ENCODE data around the gene FBXL7. TPM values are rescaled to one million over a fixed set of nuclear protein-coding genes. Genes with fewer than 3 reads are reported as not detected.
A peak's percentile ranks its signal among the peaks of the same experiment; 100 is the strongest.

Gene FBXL7
- total RNA-seq, 6 experiments from 2014 or later: 12.7 to 19.2 (median 16.8) TPM

- no peak for TF ChIP-seq CTCF (IDR thresholded peaks at IDR 0.05)
- no peak overlapping the region for H3K27ac Mint-ChIP-seq
- no peak overlapping the region for H3K4me3 Mint-ChIP-seq
- peaks cover 4% of the 10 kb centered on the region for H3K27me3 Mint-ChIP-seq (ENCODE audit: insufficient read depth)
- no peaks in the 10 kb centered on the region for H3K9me3 Mint-ChIP-seq
- no peak for DNase-seq
- 0 out of 2 replicates have a peak, but pooled peaks cover 9% of the 10 kb centered on the region for H3K36me3 Mint-ChIP-seq (ENCODE audit: low read depth)
- H3K4me1 Mint-ChIP-seq (ENCODE audit: low read depth): peaks cover 60% of the 10 kb centered on the region
These were observed 192.9 kb downstream of the FBXL7 start for GRCh38 chr5:15692706-15693381.

GRCh38 chr5:15693382-15693728, 193.4 kb downstream of the FBXL7 start:
- Mint-ChIP-seq H3K4me1 (ENCODE audit: low read depth) (peaks cover 60% of the 10 kb centered on the region), H3K36me3 (ENCODE audit: low read depth) (0 out of 2 replicates have a peak, but pooled peaks cover 9% of the 10 kb centered on the region), H3K4me3 (no peak overlapping the region), H3K27me3 (ENCODE audit: insufficient read depth) (peaks cover 4% of the 10 kb centered on the region), H3K27ac (no peak overlapping the region), H3K9me3 (no peaks in the 10 kb centered on the region)
- no peak for TF ChIP-seq CTCF (IDR thresholded peaks at IDR 0.05)
- no peak for DNase-seq

- H3K27me3 Mint-ChIP-seq (ENCODE audit: insufficient read depth): peaks cover 4% of the 10 kb centered on the region
- DNase-seq: no peak
- peak; percentile 11; the same call in 1 of the 2 replicates for TF ChIP-seq CTCF (IDR thresholded peaks at IDR 0.05)
- H3K36me3 Mint-ChIP-seq (ENCODE audit: low read depth): 0 out of 2 replicates have a peak, but pooled peaks cover 9% of the 10 kb centered on the region
- peaks cover 60% of the 10 kb centered on the region for H3K4me1 Mint-ChIP-seq (ENCODE audit: low read depth)
- no peaks in the 10 kb centered on the region for H3K9me3 Mint-ChIP-seq
- H3K27ac Mint-ChIP-seq: no peak overlapping the region
- H3K4me3 Mint-ChIP-seq: no peak overlapping the region
These were observed 194.0 kb downstream of the FBXL7 start for GRCh38 chr5:15693933-15694332.

- DNase-seq: peak; percentile 17
- H3K9me3 Mint-ChIP-seq: no peaks in the 10 kb centered on the region
- H3K27ac Mint-ChIP-seq: peak overlapping the region; percentile 84
- H3K4me3 Mint-ChIP-seq: peak overlapping the region; percentile 76
- H3K4me1 Mint-ChIP-seq (ENCODE audit: low read depth): peaks cover 60% of the 10 kb centered on the region
- 0 out of 2 replicates have a peak, but pooled peaks cover 9% of the 10 kb centered on the region for H3K36me3 Mint-ChIP-seq (ENCODE audit: low read depth)
- no peak for TF ChIP-seq CTCF (IDR thresholded peaks at IDR 0.05)
- peaks cover 4% of the 10 kb centered on the region for H3K27me3 Mint-ChIP-seq (ENCODE audit: insufficient read depth)
These were observed 194.8 kb downstream of the FBXL7 start for GRCh38 chr5:15694696-15695214.

- H3K36me3 Mint-ChIP-seq (ENCODE audit: low read depth): 0 out of 2 replicates have a peak, but pooled peaks cover 9% of the 10 kb centered on the region
- no peak for TF ChIP-seq CTCF (IDR thresholded peaks at IDR 0.05)
- H3K27me3 Mint-ChIP-seq (ENCODE audit: insufficient read depth): peaks cover 4% of the 10 kb centered on the region
- peak; percentile 52 for DNase-seq
- H3K9me3 Mint-ChIP-seq: no peaks in the 10 kb centered on the region
- H3K4me1 Mint-ChIP-seq (ENCODE audit: low read depth): peaks cover 60% of the 10 kb centered on the region
- peak overlapping the region; percentile 84 for H3K27ac Mint-ChIP-seq
- peak overlapping the region; percentile 76 for H3K4me3 Mint-ChIP-seq
These were observed 195.3 kb downstream of the FBXL7 start for GRCh38 chr5:15695215-15695731.
